ENCODE data around the gene EIF4E3. TPM values are rescaled to one million over a fixed set of nuclear protein-coding genes. Genes with fewer than 3 reads are reported as not detected.

Gene EIF4E3
- polyA plus RNA-seq: 10 to 100 TPM; 20.0 to 44.3 (median 36.1) TPM

DNA sequence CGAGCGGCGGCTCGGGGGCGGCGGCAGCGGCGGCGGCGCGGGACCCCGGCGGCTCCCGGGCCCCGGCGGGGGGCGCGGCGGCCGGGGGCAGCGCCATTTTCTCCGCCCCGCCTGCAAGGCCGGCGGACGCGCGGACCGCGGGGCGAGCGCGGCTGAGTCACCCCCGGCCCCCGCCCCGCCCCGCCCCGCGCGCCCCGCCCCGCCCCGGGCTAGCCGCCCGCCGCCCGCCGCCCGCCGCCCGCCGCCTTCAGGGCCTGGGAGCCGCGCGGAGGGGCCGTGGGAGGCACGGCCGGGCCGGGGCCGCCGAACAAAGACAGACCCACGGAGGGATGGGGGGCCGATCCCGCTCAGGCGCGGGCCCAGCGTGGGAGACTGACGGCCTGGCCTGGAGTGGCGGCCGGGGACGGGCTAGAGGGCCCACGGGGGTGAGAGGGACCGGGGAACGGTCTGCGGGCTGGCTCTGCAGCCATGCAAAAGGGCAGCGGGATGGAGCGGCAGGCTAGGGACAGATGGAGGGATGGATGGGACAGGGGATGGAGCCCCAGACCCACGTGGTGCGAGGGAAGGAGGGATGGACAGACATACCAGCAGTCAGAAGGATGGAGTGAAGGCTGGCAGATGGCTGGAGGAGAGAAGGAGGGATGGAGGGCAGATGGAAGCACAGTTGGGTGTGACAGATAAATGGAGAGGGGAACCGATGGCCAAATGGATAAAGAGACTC lies at the start of gene EIF4E3:
Gene EIF4E3, minus strand, starts transcription at position 132 of the 721 bp plus-strand sequence. Its CDS starts 35 bp downstream, at position 97.
- Mint-ChIP-seq H3K4me1 (peaks cover 66 to 73% of the 10 kb centered on the region in 2 donors), H3K4me3 (peak within 1 kb of the TSS; percentile 91 to 97 (median 94)), H3K27ac (peak within 1 kb of the TSS; percentile 87 to 95 (median 92)), H3K36me3 (peaks cover 0 to 4% (median 0%) of the 10 kb centered on the region in 3 donors), H3K9me3 (no peaks in the 10 kb centered on the region), H3K27me3 (ENCODE audit: low read depth in 3 of 3) (peaks cover 3 to 10% (median 5%) of the 10 kb centered on the region in 3 donors)
- DNase-seq: peak; percentile 53 to 55 (median 53)

DNA sequence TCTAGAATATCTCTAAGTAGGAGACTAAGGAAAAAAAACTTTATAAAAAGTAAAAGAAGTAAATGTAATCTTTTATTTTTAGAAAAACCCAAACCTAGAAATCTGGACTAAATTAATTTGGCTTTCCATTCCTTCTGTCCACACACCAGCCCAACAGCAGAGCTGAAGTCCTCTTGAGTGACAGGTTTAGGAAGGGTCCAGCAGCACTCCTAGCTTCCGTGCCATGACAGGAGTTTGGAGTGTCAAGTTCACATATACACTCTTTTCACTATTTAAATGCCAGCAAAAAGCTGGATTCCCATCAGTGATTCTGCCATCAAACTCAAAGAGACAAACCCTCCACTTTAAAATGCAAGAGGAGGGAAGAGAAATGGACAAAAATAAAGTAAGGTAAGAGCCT lies 46.7 kb upstream of the EIF4E3 start:
- no peaks in the 10 kb centered on the region for H3K36me3 Mint-ChIP-seq
- H3K4me3 Mint-ChIP-seq: no peak overlapping the region
- H3K9me3 Mint-ChIP-seq: no peaks in the 10 kb centered on the region
- no peak for DNase-seq
- peaks cover 2 to 12% (median 8%) of the 10 kb centered on the region in 3 donors for H3K27me3 Mint-ChIP-seq (ENCODE audit: low read depth in 3 of 3)
- peaks cover 0 to 8% of the 10 kb centered on the region in 2 donors for H3K4me1 Mint-ChIP-seq
- no peak overlapping the region for H3K27ac Mint-ChIP-seq

DNA sequence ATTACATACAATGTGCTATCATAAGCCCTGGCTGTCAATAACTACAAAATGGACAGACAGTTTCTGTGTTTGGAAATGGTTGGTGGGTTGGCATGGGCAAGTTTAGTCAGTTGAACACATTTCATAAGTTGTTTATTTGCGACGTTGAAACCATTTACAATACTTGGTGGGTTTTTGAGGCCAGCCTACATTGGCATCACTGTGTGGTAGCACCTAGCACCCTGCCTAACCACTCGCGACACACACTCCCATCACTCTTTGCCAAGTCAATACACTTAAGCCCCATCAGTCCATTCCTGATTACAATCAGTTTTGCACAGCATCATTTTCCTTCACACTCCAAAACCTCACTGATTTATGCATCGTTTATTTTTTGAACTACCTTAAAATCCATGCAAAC lies 45.9 kb upstream of the EIF4E3 start:
- H3K27me3 Mint-ChIP-seq (ENCODE audit: low read depth in 3 of 3): peaks cover 2 to 8% (median 7%) of the 10 kb centered on the region in 3 donors
- peak overlapping the region in 2 of 5 donors; percentile 22 to 30 for H3K4me3 Mint-ChIP-seq
- no peaks in the 10 kb centered on the region for H3K36me3 Mint-ChIP-seq
- peaks cover 0 to 8% of the 10 kb centered on the region in 2 donors for H3K4me1 Mint-ChIP-seq
- no peak overlapping the region for H3K27ac Mint-ChIP-seq
- no peaks in the 10 kb centered on the region for H3K9me3 Mint-ChIP-seq
- peak in 2 of 3 donors; percentile 28 to 32 for DNase-seq

DNA sequence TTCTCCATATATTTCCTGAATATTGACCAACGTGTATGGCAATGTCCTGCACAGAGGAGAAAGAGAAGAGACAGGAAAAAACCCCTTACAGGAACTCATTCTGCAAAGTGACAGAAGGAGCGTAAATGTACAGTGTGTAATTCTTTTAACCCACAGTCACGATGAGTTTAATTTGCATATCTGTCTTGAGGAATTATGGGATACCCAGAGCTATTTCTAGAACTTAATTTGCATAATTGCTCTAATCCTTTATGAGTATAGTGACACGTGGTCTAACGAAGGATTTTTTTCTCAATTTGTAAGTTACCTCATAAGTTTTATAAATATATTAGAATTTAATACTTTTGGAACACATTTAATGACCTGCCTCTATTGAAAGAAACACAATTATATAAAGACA lies 38.2 kb upstream of the EIF4E3 start:
- Mint-ChIP-seq H3K36me3 (peaks cover 0 to 3% (median 0%) of the 10 kb centered on the region in 3 donors), H3K27ac (no peak overlapping the region), H3K4me1 (no peaks in the 10 kb centered on the region), H3K27me3 (ENCODE audit: low read depth in 3 of 3) (peaks cover 0 to 4% (median 2%) of the 10 kb centered on the region in 3 donors), H3K9me3 (no peaks in the 10 kb centered on the region), H3K4me3 (no peak overlapping the region)
- no peak for DNase-seq

DNA sequence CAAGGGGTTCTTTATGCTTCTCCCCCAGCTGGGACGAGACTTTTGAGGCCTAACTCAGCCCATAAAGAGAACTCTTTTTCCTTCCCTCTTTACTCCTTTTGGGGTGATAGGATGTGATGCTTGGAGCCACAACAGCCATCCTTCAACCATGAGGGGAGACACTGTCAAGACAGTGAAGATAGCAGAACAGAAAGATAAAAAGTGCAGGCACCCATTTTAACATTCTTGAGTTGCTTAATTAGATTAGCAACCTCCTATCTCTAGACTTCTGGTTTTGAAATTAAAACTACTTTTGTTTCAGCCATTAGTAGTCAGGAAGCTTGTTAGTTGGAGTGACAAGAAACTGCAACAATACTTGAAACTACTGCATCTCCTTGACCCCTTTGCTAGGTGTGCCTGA lies 34.9 kb upstream of the EIF4E3 start:
- no peak for DNase-seq
- Mint-ChIP-seq H3K27ac (no peak overlapping the region), H3K9me3 (no peaks in the 10 kb centered on the region), H3K36me3 (peaks cover 0 to 6% (median 0%) of the 10 kb centered on the region in 3 donors), H3K27me3 (ENCODE audit: low read depth in 3 of 3) (peaks cover 6 to 13% (median 13%) of the 10 kb centered on the region in 3 donors), H3K4me1 (peaks cover 2 to 5% of the 10 kb centered on the region in 2 donors), H3K4me3 (no peak overlapping the region)

DNA sequence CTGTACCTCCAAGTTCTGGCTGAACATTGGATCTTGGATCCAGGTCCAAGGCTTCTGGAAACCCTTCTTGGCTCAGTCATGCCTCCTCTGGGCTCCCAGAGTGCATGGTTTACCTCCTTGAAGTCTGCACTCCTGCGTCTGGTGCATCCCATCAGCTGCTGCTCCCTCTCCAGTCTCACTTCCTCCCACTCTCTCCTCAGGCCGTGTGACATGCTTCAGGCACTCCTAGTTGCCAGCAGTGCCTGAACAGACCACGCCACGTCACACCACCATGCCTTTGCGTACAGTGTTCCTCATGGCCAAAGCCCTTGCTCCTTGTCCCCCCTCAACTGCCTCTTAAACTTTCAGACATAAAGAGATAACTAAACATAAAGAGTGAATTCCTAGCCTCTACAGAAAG lies 34.2 kb upstream of the EIF4E3 start:
- Mint-ChIP-seq H3K4me3 (no peak overlapping the region), H3K9me3 (no peaks in the 10 kb centered on the region), H3K27me3 (ENCODE audit: low read depth in 3 of 3) (peaks cover 6 to 15% (median 13%) of the 10 kb centered on the region in 3 donors), H3K36me3 (peaks cover 0 to 7% (median 0%) of the 10 kb centered on the region in 3 donors), H3K4me1 (peaks cover 4 to 8% of the 10 kb centered on the region in 2 donors), H3K27ac (no peak overlapping the region)
- DNase-seq: no peak

DNA sequence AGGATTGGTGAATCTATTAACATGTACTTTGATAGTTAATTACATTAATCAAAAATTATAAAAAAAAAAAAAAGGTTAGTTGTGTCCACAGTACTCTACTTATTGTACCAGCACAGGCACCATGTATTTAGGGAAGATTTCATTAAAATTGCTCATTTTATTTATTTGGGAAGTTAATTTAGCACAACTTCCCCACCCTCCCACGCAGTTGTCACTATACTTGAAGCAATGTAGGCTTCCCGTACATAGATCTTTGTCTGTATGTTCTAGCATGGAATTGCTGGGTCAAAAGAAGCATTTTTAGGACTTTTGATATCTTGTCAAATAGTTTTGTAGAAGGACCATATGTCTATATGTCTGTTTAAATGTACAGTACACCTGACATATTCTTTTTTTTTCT lies 32.9 kb upstream of the EIF4E3 start:
- no peak for DNase-seq
- Mint-ChIP-seq H3K36me3 (peaks cover 0 to 7% (median 0%) of the 10 kb centered on the region in 3 donors), H3K27me3 (ENCODE audit: low read depth in 3 of 3) (peaks cover 6 to 14% (median 13%) of the 10 kb centered on the region in 3 donors), H3K27ac (no peak overlapping the region), H3K9me3 (no peaks in the 10 kb centered on the region), H3K4me3 (no peak overlapping the region), H3K4me1 (peaks cover 4 to 8% of the 10 kb centered on the region in 2 donors)

DNA sequence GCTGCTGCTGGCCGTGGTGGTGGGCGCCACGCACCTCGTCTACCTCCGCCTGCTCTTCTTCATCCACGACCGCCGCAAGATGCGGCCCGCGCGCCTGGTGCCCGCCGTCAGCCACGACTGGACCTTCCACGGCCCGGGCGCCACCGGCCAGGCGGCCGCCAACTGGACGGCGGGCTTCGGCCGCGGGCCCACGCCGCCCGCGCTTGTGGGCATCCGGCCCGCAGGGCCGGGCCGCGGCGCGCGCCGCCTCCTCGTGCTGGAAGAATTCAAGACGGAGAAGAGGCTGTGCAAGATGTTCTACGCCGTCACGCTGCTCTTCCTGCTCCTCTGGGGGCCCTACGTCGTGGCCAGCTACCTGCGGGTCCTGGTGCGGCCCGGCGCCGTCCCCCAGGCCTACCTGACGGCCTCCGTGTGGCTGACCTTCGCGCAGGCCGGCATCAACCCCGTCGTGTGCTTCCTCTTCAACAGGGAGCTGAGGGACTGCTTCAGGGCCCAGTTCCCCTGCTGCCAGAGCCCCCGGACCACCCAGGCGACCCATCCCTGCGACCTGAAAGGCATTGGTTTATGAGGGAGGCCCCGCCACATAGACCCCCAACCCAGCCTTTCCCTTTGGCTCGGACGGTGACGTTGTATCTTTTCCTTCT lies 29.5 kb upstream of the EIF4E3 start:
- Mint-ChIP-seq H3K27ac (no peak overlapping the region), H3K27me3 (ENCODE audit: low read depth in 3 of 3) (peaks cover 14 to 20% (median 16%) of the 10 kb centered on the region in 3 donors), H3K4me3 (peak overlapping the region; percentile 47 to 85 (median 65)), H3K9me3 (no peaks in the 10 kb centered on the region), H3K36me3 (peaks cover 0 to 7% (median 0%) of the 10 kb centered on the region in 3 donors), H3K4me1 (peaks cover 7 to 8% of the 10 kb centered on the region in 2 donors)
- DNase-seq: no peak

DNA sequence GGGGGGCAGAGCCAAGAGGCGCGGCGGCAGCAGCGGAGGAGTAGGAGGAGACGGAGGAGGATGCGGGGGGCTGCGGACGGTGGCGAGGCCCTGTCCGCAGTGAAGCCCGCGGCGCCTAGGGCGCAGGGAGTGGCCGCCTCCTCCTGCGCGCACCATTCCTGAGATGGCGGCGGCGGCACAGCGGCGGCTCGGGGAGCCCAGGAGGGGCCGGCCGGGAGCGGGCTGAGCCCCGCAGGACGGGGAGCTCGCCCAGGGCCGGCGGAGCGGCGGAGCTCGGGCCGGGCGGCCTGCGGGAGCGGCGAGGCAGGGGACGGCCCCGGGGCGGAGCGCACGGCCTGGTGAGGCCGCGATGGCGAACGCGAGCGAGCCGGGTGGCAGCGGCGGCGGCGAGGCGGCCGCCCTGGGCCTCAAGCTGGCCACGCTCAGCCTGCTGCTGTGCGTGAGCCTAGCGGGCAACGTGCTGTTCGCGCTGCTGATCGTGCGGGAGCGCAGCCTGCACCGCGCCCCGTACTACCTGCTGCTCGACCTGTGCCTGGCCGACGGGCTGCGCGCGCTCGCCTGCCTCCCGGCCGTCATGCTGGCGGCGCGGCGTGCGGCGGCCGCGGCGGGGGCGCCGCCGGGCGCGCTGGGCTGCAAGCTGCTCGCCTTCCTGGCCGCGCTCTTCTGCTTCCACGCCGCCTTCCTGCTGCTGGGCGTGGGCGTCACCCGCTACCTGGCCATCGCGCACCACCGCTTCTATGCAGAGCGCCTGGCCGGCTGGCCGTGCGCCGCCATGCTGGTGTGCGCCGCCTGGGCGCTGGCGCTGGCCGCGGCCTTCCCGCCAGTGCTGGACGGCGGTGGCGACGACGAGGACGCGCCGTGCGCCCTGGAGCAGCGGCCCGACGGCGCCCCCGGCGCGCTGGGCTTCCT lies 28.8 kb upstream of the EIF4E3 start, which contains the start of gene GPR27:
Gene GPR27, plus strand, starts transcription at position 155 of the 909 bp plus-strand sequence. Its CDS starts 195 bp downstream, at position 350.
- Mint-ChIP-seq H3K36me3 (peaks cover 0 to 4% (median 0%) of the 10 kb centered on the region in 3 donors), H3K4me1 (peaks cover 7 to 8% of the 10 kb centered on the region in 2 donors), H3K27ac (no peak within 1 kb of the TSS), H3K4me3 (peak within 1 kb of the TSS; percentile 50 to 70 (median 60)), H3K9me3 (no peaks in the 10 kb centered on the region), H3K27me3 (ENCODE audit: low read depth in 3 of 3) (peaks cover 14 to 20% (median 14%) of the 10 kb centered on the region in 3 donors)
- peak in 1 of 3 donors; percentile 8 for DNase-seq

DNA sequence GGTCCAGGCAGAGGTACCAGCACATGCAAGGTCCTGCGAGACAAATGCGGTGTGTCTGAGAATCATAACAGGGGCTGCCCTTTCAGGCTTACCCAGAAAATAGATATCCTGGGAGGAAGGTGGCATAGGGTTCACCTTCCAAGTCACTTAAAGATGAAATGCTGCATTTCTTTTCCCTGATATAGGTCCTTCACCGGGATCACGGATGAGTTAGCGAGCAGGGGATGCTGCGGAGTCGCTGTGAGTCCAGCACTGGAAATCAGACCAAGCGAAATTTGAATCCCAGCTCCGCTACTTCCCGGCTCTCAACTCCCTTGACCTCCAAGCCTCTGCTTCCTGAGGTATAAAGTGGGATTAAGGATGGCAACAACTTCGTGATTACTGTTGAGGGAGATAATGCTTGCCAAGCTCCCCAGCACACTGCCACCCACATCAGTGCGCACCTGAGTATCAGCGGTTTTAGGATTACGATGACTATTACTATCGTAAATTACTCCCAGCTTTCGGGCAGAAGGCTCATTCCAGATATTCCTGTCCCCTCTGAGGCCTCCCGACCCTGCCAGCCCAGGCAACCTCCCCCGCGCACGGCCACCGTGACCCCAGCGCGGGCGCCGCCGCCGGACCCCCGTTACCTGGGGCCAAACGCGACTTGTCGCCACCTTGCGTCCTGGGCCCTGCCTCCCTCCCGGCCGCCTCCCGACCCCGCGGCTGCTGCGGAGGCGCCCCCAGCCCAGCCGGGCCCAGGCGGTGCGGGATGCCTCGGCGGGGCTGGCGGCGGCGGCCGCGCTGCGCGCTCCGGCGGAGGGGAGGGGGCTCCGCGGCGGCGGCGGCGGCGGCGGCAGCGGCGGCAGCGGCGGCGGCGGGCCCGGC lies 27.9 kb upstream of the EIF4E3 start:
- H3K36me3 Mint-ChIP-seq: peaks cover 0 to 4% (median 0%) of the 10 kb centered on the region in 3 donors
- peaks cover 7 to 8% of the 10 kb centered on the region in 2 donors for H3K4me1 Mint-ChIP-seq
- peaks cover 14 to 24% (median 16%) of the 10 kb centered on the region in 3 donors for H3K27me3 Mint-ChIP-seq (ENCODE audit: low read depth in 3 of 3)
- peak overlapping the region; percentile 50 to 70 (median 60) for H3K4me3 Mint-ChIP-seq
- H3K27ac Mint-ChIP-seq: no peak overlapping the region
- H3K9me3 Mint-ChIP-seq: no peaks in the 10 kb centered on the region
- no peak for DNase-seq

DNA sequence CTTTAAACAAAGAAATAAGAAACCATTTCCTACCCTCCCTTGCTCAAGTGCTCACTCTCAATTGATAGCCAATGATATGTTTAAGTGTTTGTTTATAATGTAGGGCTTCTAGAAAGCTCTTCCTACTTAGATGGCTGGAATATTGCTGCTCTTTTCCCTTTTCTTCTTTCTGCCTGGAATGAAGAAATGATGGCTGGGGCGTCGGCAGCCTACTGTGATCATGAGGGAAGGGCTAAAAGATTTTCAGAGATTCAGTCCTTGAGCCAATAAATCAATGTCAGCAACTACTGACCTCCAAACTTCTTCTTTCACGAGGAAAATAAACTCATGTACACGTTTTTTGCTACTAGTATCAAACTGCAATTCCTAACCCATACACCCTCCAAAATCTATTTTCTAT lies 26.4 kb upstream of the EIF4E3 start:
- H3K4me1 Mint-ChIP-seq: peaks cover 7 to 8% of the 10 kb centered on the region in 2 donors
- peaks cover 0 to 4% (median 0%) of the 10 kb centered on the region in 3 donors for H3K36me3 Mint-ChIP-seq
- peaks cover 11 to 23% (median 14%) of the 10 kb centered on the region in 3 donors for H3K27me3 Mint-ChIP-seq (ENCODE audit: low read depth in 3 of 3)
- no peak for DNase-seq
- no peaks in the 10 kb centered on the region for H3K9me3 Mint-ChIP-seq
- no peak overlapping the region for H3K27ac Mint-ChIP-seq
- peak overlapping the region in 1 of 5 donors; percentile 31 for H3K4me3 Mint-ChIP-seq

DNA sequence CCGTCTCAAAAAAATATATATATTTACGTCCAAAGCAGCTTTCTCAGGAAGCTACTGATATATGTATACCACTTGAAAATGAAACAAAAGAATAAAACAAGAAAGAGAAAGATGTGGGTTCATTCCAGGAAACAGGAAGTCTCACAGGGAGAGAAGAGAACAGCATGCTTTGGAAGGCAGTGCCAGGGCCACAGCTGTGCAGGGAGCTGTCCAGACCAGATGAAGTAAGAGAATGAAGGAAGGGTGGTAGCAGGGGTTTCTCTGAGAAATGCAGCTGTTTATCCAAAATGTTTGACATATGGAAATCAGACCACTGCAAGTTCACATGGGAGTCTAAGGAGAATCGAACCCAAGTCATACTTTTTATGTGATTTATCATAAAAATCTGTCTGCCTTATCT lies 19.5 kb upstream of the EIF4E3 start:
- no peak overlapping the region for H3K4me3 Mint-ChIP-seq

More for the DNA sequence above, 19.5 kb upstream of the EIF4E3 start:
- DNase-seq: no peak
- Mint-ChIP-seq H3K27ac (no peak overlapping the region), H3K27me3 (ENCODE audit: low read depth in 3 of 3) (peaks cover 1 to 7% (median 4%) of the 10 kb centered on the region in 3 donors), H3K36me3 (peaks cover 0 to 22% (median 9%) of the 10 kb centered on the region in 3 donors), H3K4me1 (no peaks in the 10 kb centered on the region), H3K9me3 (peaks cover 19 to 40% (median 31%) of the 10 kb centered on the region in 6 donors)

Data from immature natural killer cell (primary cell).